HG03521 (cell line): ENCODE measurements around the gene FAM185A.
"Not testable (repeated sequence)": the region's sequence is repeated elsewhere in the genome, so short reads cannot be mapped to it uniquely, and the experiment has no call there.

Experiments
- ATAC-seq: cut with Tn5 transposase; IDR thresholded peaks from one replicate; pipeline ENCODE4 v1.9.1; 2021; ENCODE audit warnings: mild to moderate bottlenecking, moderate library complexity; ENCODE audit not compliant: unreplicated experiment

FAM185A gene

GRCh38 chr7:102748605-102749444 is at the start of gene FAM185A:
TSS of gene FAM185A (plus strand) at chr7:102748999. CDS start at chr7:102749208, 209 bp downstream.
- ATAC-seq: peak; percentile 98

DNA sequence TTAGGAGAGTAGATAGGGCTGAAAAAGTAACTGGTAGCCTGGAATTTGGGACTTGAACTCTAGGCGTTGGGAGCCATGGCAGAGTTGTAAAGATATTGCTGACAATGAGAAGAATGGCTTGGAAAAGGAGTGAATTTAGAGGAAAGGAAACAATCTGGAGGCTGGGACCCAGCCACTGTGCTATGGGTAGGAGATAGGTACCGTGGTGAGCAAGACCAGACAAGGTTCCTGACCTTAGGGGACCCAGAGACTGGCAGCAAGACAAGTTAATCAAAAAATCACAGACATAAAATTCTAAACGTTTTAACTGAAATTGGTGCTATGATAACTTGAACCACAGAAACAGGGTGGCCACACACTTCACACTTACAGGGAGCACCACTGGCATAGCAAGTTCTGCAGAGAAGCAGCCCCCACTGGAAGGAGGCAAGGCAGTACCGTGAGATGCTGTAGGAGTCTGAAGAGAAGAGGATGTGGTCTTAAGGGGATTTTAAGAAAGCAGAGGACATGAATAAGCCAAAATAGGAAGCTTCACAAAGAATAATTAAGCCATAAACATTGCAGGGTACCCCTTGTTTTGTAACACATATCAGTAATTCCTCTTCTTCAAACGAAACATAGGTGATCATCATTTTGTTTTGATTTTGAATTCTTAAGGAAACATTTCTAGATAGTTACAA is 35.6 kb upstream of the FAM185A start:
- peak; percentile 43 for ATAC-seq

DNA sequence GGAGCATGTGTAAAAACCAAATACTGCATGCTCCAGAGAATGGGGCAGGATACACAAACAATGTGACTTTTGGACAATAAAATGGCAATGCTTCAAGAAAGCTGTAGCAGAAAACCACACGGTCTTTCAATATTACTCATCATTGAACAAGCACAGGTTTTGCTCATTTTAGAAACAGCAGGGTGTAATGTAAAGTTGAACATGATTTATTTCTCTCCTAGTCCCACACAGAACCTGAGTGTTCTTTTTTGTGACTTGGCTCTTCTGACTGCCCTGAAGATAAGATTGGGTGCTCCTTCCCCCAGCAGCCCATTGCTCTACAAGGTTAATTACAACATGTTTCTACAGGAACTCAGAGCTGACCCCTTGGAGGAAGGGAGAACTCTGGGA is 35.1 kb upstream of the FAM185A start:
- ATAC-seq: peak; percentile 45

GRCh38 chr7:102714774-102715522 is 33.9 kb upstream of the FAM185A start:
- ATAC-seq: not testable (repeated sequence)

GRCh38 chr7:102715718-102716117 is 33.1 kb upstream of the FAM185A start:
- ATAC-seq: peak; percentile 76

DNA sequence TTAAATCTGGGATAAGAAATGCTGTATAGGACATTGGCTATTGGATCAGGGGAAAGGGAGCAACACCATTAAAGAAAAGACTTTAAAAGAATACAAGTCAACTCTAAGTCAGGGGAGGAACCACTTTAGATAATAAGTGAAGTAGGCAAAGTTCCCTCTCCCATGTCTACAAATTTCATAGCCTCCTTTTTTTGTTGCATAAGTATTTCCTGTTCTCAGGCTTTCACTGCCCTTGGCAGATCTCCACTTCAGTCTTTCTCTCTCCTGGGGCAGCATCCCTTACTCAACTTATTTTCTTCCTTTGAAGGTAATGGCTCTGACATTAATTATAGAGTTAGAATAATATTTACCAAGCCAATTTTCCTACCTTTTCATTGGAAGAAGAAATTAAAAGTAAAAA is 30.3 kb upstream of the FAM185A start:
- not testable (repeated sequence) for ATAC-seq

DNA sequence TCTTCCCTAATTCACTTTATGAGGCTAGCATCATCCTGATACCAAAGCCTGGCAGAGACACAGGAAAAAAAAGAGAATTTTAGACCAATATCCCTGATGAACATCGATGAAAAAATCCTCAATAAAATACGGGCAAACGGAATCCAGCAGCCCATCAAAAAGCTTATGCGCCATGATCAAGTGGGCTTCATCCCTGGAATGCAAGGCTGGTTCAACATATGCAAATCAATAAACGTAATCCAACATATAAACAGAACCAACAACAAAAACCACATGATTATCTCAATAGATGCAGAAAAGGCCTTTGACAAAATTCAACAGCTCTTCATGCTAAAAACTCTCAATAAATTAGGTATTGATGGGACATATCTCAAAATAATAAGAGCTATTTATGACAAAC is 22.6 kb upstream of the FAM185A start:
- not testable (repeated sequence) for ATAC-seq

- ATAC-seq: not testable (repeated sequence)
Measured at GRCh38 chr7:102729670-102730069, 19.1 kb upstream of the FAM185A start.

DNA sequence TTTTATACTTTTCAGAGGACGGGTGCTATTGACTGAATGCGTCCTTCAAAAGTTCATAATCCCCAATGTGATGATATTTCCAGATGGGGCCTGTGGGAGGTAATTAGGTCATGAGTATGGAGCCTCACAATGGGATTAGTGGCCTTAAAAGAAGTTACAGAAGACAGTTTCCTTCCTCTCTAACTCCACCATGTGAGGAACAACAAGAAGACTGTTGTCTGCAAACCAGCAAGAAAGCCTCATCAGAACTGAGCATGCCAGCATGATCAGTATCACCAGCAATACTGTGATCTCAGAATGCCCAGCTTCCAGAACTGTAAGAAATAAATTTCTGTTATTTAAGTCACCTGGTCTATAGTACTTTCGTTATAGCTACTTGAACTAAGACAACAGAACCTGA is 18.4 kb upstream of the FAM185A start:
- not testable (repeated sequence) for ATAC-seq

DNA sequence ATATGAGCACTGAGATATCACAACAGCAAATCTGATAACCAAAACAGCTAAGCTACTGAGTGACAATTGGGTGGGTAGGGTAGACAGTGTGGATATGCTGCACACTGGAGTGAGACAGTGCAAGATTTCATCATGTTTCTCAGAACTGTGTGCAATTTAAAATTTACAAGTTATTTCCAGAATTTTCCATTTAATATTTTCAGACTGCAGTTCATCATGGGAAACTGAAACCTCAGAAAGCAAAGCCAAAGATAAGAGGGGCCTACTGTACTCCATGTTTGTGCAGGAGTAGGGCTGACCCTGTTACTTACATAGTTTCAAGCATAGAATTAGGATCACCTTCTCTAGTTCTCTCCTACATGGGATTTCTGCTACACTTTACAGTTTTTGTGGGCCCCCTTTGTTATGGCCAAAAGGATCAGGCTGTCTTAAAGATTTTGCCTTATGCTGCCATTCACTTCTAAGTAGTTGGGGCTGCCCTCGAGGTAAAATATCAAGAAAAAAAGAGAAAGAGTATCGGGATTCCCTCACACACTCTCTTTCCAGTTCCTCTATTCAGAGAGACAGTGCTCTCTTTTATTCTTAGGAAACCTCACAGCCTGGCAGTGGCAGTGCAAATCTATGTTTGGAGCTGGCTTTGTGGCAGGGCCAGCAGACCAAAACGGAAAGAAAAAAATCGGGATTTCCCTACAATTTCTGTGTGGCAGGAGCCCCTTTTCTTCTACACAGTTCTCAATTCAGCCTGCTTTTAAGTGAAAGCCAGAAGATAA is 6.6 kb upstream of the FAM185A start:
- not testable (repeated sequence) for ATAC-seq

DNA sequence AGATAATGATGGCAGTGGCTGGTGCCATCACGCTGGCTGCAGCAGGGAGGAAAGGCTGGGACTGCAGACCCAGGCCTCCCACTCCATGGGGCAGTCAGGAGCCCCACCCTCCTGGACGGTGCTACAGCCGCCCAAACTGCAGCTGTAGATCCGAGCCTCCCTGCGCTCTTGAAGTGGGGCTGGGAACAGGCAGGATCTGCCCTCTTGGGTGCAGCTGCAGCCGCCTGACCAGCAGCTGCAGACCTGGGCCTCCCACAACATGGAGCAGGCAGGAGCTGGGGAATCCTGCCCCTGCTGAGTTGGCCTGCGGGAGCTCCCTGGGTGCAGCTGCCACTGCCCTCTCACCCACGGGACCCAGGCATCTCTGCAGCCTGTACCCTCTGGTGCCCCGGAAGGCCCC is 4.9 kb upstream of the FAM185A start:
- not testable (repeated sequence) for ATAC-seq

DNA sequence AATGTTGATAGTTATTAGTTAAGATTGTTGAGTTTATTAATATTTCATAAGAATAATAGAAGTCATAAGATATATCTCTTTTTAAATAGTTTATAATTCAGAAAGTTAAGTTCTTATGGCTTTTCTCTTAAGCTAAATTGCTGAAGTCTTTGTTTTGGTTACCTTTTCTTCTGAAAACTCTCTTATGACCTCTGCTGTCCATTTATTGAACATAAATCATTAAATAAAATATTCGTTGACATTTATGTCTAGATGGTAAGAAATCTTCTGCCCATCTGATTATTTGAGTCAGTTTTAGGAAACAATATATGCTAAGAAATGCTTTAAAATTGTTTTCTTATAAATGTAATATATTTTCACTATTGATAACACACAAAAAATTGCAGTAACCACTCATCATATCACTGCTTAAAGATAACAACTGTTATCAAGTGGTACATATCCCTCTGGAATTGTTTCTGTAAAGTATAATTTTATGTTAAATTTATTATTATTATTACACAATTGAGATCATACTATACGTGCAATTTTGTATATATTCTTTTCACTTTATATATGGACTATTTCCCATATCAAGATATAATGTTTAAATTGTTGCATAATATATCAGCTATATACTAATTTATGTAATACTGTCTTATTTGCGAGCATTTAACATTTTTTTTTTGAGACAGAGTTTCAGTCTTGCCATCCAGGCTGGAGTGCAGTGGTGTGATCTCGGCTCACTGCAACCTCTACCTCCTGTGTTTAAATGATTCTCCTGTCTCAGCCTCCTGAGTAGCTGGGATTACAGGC is 3.1 kb upstream of the FAM185A start:
- ATAC-seq: not testable (repeated sequence)

- ATAC-seq: not testable (repeated sequence)
Measured at GRCh38 chr7:102749445-102749786, 617 bp downstream of the FAM185A start.

DNA sequence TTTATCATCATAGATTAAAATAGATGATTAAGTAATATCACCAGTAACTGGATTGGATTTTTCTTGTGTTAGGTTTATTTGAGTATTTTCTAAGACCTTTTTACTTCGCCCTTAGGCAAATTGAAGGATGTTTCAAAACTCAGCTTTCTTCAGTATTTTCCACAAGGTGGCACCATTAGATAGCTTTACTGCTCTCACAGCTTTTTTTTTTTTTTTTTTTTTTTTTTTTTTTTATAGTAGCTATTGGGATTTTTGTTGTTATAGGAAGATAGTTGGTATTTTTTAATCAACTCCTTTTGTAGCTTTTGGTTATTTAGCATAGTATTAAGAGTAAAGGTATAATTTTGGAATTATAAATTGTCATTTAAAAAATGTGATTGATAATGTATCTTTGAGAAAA is 9.4 kb downstream of the FAM185A start:
- not testable (repeated sequence) for ATAC-seq

GRCh38 chr7:102759934-102760333 is 11.1 kb downstream of the FAM185A start:
- not testable (repeated sequence) for ATAC-seq

- ATAC-seq: not testable (repeated sequence)
Measured at GRCh38 chr7:102761234-102761633, 12.4 kb downstream of the FAM185A start.

GRCh38 chr7:102763295-102763905 is 14.6 kb downstream of the FAM185A start:
- ATAC-seq: not testable (repeated sequence)

GRCh38 chr7:102769657-102770192 is 20.9 kb downstream of the FAM185A start:
- ATAC-seq: not testable (repeated sequence)

DNA sequence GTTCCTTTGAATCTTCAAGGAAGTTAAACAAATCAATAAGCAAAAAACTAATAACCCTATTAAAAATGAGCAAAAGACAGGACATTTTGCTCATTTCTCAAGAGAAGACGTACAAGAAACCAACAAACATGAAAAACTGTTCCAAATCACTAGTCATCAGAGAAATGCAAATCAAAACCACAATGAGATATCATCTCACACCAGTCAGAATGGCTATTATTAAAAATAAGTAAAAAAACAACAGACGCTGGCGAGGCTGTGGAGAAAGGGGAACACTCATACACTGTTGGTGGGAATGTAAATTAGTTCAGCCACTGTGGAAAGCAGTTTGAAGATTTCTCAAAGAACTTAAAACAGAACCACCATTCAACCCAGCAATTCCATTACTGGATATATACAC is 21.7 kb downstream of the FAM185A start:
- not testable (repeated sequence) for ATAC-seq
